HUDEP-2 (cell line): Measurements from ENCODE around the gene FAM9B.

Experiments used
- DNase-seq, 76 experiments: peaks; one replicate each; lab custom pipeline; 2025; ENCODE audit not compliant: unreplicated experiment in 76 of 76; lab: John Stamatoyannopoulos, UW

Gene FAM9B

DNA sequence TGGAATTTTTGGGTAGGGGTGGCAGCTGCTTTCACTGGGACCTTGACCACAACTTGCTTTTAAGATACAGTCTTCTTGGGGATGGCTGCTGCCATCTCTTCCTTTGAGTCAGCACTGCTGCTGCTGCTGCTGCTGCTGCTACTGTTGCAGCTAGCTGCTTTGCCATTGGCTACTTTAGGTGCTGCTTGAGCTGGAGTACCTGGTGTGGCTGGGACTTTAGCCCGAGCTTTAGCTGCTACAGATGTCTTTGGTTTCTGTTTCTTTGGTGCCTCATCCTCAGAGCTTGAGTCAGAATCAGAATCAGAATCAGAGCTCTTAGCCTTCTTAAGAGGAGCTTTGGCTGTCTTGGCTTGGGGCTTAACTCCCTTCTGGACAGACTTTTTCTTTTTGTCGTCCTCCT is 52.2 kb downstream of the FAM9B start:
- no peak for DNase-seq

DNA sequence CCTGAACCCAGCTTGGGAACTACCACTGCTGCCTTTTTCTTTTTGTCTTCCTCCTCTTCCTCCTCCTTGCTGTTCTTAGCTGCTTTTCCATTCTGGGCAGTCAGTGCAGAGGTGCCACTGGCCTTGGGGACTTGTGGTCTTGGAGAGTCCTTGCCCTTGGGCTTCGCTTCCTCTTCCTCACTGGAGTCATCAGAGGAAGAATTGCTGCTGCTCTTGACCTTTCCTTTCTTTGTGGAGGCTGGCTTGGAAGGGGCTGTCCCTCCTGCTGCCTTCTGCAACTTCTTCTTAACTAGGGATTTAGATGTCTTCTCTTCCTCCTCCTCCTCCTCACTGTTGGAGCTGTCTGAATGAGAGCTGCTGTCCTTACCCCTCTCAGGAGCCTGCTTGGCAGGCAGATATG is 53.2 kb downstream of the FAM9B start:
- DNase-seq: no peak
